Parathyroid adenoma (tissue), 2 donors: ENCODE measurements around the gene NDUFB6.

Experiments used
- H2AFZ ChIP-seq: fragments of 300-600 bp; sonication (generic); one replicate; pipeline ENCODE4 v1.7.0; 2017; ENCODE audit warnings: antibody characterized with exemption, mild to moderate bottlenecking
- H3K27ac ChIP-seq: fragments of 300-600 bp; sonication (generic); one replicate; pipeline ENCODE4 v1.7.0; 2017
- H3K27me3 ChIP-seq: fragments of 300-600 bp; sonication (generic); one replicate; pipeline ENCODE4 v1.7.0; 2017; ENCODE audit warnings: low read length; ENCODE audit not compliant: control insufficient read depth, insufficient read depth
- H3K36me3 ChIP-seq: fragments of 300-600 bp; sonication (generic); one replicate; pipeline ENCODE4 v1.7.0; 2017; ENCODE audit warnings: low read length; ENCODE audit not compliant: control insufficient read depth, insufficient read depth
- H3K4me1 ChIP-seq: fragments of 300-600 bp; sonication (generic); one replicate; pipeline ENCODE4 v1.7.0; 2017; ENCODE audit warnings: control low read depth
- H3K4me2 ChIP-seq: fragments of 300-600 bp; sonication (generic); one replicate; pipeline ENCODE4 v1.7.0; 2017; ENCODE audit warnings: low read length
- H3K4me3 ChIP-seq: fragments of 300-600 bp; sonication (generic); one replicate; pipeline ENCODE4 v1.7.0; 2017; ENCODE audit warnings: low read depth, low read length
- H3K79me2 ChIP-seq: fragments of 300-600 bp; sonication (generic); one replicate; pipeline ENCODE4 v1.7.0; 2017; ENCODE audit warnings: control low read depth
- H3K9ac ChIP-seq: fragments of 300-600 bp; sonication (generic); one replicate; pipeline ENCODE4 v1.7.0; 2017; ENCODE audit warnings: mild to moderate bottlenecking
- H3K9me3 ChIP-seq: fragments of 300-600 bp; sonication (generic); one replicate; pipeline ENCODE4 v1.7.0; 2017; ENCODE audit warnings: low read length; ENCODE audit not compliant: control insufficient read depth
- CTCF ChIP-seq: fragments of 300-600 bp; sonication (generic); IDR thresholded peaks from one replicate; pipeline ENCODE4 v1.7.0; 2017; ENCODE audit warnings: antibody characterized with exemption, mild to moderate bottlenecking
- donor health status: primary hyperparathyroidism.

Gene NDUFB6

GRCh38 chr9:32580631-32581300 lies 7.8 kb upstream of the NDUFB6 start:
- Histone ChIP-seq H3K4me1 (no peaks in the 10 kb centered on the region), H3K9ac (no peak overlapping the region), H3K27me3 (no peaks in the 10 kb centered on the region), H3K36me3 (no peaks in the 10 kb centered on the region), H2AFZ (no peak overlapping the region), H3K79me2 (no peaks in the 10 kb centered on the region), H3K4me2 (no peak overlapping the region), H3K27ac (no peak overlapping the region), H3K4me3 (no peak overlapping the region), H3K9me3 (no peaks in the 10 kb centered on the region)
- no peak for TF ChIP-seq CTCF

GRCh38 chr9:32579706-32580331 lies 6.9 kb upstream of the NDUFB6 start:
- Histone ChIP-seq H3K4me1 (no peaks in the 10 kb centered on the region), H3K9ac (no peak overlapping the region), H3K36me3 (no peaks in the 10 kb centered on the region), H3K27ac (no peak overlapping the region), H3K9me3 (no peaks in the 10 kb centered on the region), H2AFZ (no peak overlapping the region), H3K27me3 (no peaks in the 10 kb centered on the region), H3K4me2 (no peak overlapping the region), H3K4me3 (peak overlapping the region; percentile 2), H3K79me2 (no peaks in the 10 kb centered on the region)
- TF ChIP-seq CTCF = peak; percentile 78

- no peak for TF ChIP-seq CTCF
- Histone ChIP-seq H3K27me3 (no peaks in the 10 kb centered on the region), H3K4me3 (no peak overlapping the region), H3K36me3 (no peaks in the 10 kb centered on the region), H3K4me1 (no peaks in the 10 kb centered on the region), H3K4me2 (no peak overlapping the region), H3K9me3 (no peaks in the 10 kb centered on the region), H2AFZ (no peak overlapping the region), H3K27ac (no peak overlapping the region), H3K79me2 (no peaks in the 10 kb centered on the region), H3K9ac (no peak overlapping the region)
Observed at GRCh38 chr9:32578976-32579375, 6.0 kb upstream of the NDUFB6 start.

GRCh38 chr9:32577316-32577715 lies 4.4 kb upstream of the NDUFB6 start:
- no peak overlapping the region for H3K4me2 ChIP-seq
- no peak for TF ChIP-seq CTCF
- H3K9me3 ChIP-seq = no peaks in the 10 kb centered on the region
- no peaks in the 10 kb centered on the region for H3K27me3 ChIP-seq
- H3K4me3 ChIP-seq = no peak overlapping the region
- no peak overlapping the region for H2AFZ ChIP-seq
- H3K9ac ChIP-seq = no peak overlapping the region
- H3K79me2 ChIP-seq = peaks cover 2% of the 10 kb centered on the region
- no peaks in the 10 kb centered on the region for H3K36me3 ChIP-seq
- no peaks in the 10 kb centered on the region for H3K4me1 ChIP-seq
- no peak overlapping the region for H3K27ac ChIP-seq

- H3K9me3 ChIP-seq = no peaks in the 10 kb centered on the region
- H3K4me3 ChIP-seq = no peak overlapping the region
- no peak overlapping the region for H3K9ac ChIP-seq
- peaks cover 9% of the 10 kb centered on the region for H3K79me2 ChIP-seq
- H3K36me3 ChIP-seq = no peaks in the 10 kb centered on the region
- no peak overlapping the region for H3K4me2 ChIP-seq
- peaks cover 5% of the 10 kb centered on the region for H3K4me1 ChIP-seq
- no peaks in the 10 kb centered on the region for H3K27me3 ChIP-seq
- H3K27ac ChIP-seq = no peak overlapping the region
- H2AFZ ChIP-seq = no peak overlapping the region
- TF ChIP-seq CTCF = no peak
Observed at GRCh38 chr9:32574858-32575257, 1.9 kb upstream of the NDUFB6 start.
